ENCODE measurements around the gene SLIT3.

DNA sequence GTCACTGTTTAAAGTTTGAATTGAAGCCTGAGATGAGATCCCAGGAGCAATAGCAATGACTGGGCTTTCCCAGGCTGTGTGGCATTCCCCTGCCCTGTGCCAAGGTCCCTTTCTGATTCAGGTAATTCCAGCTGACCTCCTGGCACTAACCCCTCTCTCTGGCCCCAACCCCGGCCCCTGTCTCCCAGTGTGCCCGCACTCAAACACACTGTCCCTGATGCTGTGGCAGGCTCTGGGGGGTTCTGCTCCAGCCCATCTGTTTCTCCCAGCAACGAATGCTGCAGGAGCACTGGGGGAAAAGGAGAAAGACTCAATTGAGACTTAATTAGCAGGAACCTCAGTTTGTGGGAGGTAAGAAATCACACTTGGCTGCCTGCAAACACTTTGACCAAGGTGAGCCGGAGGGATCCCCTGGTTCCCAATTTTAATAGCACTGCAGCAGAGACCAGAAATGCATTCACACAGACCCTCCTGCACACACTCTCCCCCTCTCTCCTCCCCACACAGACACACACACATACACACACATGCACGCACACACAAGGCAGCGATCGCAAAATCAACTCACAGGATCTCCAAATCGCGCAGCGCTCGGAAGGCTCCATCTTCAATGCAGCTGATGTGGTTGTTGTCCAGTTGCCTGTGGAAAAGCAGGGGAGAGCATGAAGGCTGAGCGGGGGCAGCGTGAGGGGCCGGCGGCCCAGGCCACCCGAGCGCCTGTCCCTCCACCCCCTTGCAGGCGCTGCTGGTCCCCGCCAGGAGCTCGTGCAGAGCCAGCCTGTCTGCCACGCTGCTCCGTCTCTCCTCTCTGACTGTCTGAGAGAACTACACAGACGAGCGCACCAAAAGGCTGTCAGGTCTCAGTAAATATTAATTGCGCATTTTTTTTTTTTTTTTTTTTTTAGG lies 456.7 kb downstream of the SLIT3 start:
- TF ChIP-seq CBX2 (IDR thresholded peaks at IDR 0.05; ENCODE audit: insufficient read depth, low read length, poor library complexity, severe bottlenecking), result no peak
- TF ChIP-seq KDM1A (IDR thresholded peaks at IDR 0.05), result no peak
- no peak for TF ChIP-seq LCOR (CRISPR knock-in tag; IDR thresholded peaks at IDR 0.05)
- no peak for TF ChIP-seq ZNF766 (CRISPR knock-in tag; conservative IDR thresholded peaks at IDR 0.05)
- TF ChIP-seq CREM (IDR thresholded peaks at IDR 0.05; ENCODE audit: low read depth), result no peak
- TF ChIP-seq KLF13 (tag; IDR thresholded peaks at IDR 0.05; ENCODE audit: borderline replicate concordance, low read depth), result no peak
